ENCODE results near the gene NAB2.
"Not testable (repeated sequence)": the region's sequence is repeated elsewhere in the genome, so short reads cannot be mapped to it uniquely, and the experiment has no call there.

NAB2 gene, protein sequence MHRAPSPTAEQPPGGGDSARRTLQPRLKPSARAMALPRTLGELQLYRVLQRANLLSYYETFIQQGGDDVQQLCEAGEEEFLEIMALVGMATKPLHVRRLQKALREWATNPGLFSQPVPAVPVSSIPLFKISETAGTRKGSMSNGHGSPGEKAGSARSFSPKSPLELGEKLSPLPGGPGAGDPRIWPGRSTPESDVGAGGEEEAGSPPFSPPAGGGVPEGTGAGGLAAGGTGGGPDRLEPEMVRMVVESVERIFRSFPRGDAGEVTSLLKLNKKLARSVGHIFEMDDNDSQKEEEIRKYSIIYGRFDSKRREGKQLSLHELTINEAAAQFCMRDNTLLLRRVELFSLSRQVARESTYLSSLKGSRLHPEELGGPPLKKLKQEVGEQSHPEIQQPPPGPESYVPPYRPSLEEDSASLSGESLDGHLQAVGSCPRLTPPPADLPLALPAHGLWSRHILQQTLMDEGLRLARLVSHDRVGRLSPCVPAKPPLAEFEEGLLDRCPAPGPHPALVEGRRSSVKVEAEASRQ

DNA sequence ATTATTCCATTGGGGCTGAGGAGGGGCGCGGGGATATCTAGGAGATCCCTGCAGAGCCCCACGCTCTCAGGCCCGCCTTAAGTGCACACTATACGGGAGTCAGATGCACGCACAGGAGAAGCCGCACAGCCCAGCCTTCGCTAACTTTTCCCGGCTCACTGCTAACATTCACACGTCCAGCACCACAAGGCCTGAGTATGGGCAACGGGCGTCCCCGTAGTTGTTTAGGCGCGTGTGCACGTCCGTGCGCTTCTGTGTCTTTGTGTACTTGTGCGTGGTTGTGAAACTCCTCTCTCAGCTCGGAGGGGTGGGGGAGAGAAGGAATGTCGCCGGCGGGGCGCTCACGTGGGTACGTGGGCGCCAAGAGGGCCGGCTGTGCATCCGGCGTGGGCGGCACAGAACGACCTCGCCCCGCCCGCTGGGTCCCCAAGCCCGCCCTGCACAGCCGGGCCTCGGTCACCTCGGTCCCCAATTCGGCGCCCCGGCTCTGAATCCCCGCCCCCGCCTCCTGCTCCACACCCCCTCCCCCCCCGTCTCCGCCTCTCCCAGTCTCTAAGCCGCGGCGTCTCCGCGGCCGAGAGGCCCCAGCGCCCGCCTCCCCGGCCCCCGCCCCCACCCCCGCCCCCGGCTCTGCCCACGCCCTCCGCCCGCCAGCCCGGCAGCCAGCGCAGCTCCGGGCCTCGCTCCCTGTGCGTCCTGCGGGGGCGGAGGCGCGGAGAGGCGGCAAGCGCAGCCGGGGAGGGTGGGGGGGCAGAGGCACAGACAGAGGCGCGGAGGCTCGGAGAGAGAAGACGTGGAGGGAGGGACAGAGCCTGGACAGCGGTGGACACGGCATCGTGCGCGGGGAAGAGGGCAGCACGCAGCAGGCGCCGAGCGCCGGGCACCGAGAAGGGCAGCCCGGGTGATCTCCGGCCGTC, at the start of gene NAB2:
TSS of gene NAB2 (plus strand) at position 761 of the 917 bp plus-strand sequence. CDS start 158 bp downstream, outside the sequence.
- peak; percentile 98 for DNase-seq

DNA sequence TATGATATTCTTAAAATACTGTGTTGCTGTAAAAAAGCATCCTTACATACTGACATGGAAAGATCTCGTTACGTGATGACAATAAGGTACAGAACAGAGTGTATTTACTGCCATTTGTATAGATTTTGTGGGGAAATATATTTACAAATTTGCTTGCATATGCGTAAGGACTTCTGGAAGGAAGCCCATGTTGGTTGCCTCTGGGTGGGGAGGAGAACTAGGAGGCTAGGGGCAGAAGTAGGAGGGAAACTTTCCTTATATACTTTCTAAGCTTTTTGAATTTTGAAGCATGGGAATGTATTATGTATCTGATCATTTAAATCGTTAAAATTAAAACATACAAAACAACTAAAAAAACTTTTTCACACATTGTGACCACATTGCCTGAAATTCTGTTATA, 48.7 kb upstream of the NAB2 start:
- DNase-seq, result no peak

DNA sequence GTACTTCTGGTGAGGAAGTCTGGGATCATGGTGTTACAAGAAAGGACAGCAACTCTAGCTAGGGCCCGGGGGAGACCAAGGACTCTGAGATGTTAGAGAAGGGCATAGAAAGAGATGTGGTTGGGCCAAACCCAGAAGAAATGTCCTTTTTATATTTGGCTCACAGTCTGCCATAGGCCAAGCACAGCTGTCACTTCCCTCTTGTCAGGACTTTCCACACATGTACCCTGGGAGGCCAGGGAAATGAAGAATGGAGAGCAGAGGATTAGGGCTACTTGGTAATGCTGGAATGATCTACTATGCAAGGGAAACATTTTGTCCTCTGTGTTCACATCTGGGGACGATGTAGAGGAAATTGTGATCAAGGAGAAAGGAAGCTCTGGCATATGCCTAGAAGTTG, 48.2 kb upstream of the NAB2 start:
- DNase-seq, result no peak

DNA sequence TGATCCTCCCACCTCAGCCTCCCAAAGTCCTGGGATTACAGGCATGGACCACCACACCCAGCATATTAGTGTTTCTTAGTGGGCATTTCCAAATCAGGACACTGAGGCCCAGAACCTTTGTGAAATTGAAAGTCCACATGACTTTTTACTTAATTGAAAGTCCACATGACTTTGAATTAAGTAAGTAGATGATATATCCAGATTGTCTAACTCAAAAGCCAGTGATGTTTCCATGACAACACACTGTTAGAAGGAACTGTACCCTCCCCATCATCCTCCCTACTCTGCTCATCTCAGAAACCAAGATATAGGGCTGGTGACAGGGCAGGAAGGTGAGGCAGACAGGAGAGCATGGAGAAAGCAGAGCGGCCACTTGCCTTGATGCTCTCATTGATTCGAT, 46.2 kb upstream of the NAB2 start:
- no peak for DNase-seq

DNA sequence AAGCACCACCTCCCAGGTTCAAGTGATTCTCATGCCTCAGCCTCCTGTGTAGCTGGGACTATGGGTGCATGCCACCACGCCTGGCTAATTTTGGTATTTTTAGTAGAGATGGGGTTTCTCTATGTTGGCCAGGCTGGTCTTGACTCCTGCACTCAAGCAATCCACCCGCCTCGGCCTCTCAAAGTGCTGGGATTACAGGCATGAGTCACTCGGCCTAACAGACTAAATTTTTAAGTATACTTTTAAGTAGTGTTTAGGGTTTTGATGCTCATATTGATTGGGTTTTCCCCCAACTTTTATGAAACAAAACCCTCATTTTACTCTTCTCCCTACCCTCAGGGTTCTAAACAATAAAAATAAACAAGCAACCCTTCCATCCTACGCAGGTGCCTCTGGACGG, 44.4 kb upstream of the NAB2 start:
- no peak for DNase-seq

DNA sequence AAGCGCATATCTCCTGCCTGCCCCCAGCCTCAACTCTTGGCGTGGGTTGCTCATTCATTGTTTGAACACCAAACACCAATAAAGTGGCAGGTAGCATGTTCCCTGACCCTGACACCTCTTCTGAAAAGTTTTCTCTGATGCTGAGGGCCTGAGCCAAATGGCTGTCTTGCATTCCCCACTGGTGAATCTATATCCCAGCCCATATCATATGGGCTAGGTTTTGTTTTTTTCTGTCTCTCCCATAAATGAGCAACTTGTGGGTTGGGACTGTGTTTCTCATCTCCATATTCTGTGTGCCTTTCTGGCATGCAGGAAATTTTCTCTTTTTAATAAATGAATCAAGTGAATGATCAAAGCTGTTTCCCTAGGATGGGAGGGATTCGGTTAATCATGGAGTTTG, 44.0 kb upstream of the NAB2 start:
- DNase-seq, result no peak

DNA sequence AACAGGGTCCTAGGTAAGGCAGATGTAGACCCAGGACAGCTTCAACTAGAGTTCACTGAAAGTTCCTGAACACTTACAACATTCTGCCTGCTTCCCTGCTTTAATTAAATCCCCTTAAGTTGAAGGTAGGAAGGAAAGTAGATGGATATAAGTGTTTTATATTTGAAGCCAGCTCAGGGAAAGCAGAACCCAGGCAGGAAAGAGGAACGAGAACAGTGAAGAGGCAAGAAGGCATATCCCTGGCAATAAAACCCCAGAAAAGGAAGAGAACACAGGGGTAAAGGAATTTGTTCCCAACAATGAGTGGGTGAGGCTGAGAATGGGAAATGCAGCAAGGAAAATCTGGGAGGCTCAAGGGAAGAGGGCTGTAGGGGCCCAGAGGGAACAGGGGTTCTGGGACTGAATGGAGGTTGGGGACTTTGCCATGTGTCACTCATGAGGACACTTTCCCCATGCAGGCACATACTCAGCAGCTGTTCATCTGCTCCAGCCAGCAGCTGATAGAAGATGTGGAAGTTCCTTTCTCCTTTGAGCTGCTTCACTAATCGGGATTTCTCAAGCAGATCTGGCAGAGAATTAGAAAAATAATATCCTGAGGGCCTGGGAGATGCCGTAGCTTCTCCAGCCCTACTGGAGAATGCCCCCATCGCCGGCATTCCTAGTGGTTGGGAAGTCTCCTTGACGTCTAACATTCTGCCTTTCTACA, 42.7 kb upstream of the NAB2 start:
- DNase-seq, result no peak

DNA sequence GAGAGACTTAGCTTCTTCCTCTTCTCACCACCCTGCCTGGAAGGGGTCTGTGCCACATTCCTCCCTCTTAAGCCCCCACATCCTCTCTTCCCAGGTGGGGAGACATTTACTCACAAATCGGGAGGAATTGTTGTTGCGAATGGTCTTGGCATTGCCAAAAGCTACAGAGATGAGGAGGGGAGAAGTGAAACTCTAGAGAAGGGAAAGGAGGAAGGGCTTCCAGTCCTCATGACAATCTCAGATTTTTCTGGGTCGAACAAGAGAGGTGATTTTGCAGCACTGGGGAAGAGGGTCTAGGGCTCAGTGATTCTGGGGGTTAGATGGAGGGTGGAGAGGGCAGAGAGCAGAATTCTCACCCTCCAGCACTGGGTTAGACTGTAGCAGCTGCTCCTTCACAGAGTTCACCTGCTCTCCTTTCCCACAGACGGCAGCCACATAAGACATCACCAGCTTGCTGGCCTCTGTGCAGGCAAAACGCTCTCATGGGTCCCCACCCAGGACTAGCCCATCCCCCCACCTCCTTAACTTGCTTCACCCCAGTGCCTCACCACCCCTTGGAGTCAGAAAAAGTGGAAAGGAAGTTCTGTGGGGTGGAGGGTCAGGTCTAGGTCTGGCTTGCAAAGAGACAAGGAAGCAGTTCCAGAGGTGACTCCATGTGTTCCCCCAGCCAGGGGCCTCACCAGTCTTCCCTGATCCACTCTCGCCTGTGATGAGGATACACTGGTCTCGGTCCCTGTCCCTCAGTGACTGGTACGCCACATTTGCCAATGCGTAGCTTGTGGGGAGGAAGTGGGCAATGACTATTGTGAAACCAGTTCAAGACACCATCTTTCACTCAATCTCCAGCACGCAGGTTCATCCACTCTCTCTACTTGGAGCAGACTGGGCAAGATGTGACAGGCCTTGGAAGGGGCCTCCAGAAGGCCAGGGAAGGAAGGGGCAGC, 41.7 kb upstream of the NAB2 start:
- no peak for DNase-seq

DNA sequence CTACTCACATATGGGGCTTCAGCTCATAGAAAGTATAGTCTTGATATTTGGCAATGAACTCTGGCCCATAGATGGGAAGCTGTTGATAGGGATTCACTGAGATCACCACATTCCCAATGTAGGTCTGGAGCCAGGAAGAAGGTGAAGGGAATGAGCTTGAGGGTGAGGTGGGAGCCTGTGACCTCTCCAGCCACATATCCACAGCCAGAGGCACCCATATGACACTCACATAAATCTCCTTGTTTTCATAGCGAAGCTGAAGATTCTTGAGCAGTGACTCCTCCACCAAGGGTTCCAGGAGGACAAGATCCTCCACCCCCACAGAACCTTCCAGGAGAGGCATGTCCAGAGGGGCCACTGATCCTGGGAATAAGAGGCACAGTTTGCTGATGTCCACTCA, 40.9 kb upstream of the NAB2 start:
- DNase-seq, result no peak

DNA sequence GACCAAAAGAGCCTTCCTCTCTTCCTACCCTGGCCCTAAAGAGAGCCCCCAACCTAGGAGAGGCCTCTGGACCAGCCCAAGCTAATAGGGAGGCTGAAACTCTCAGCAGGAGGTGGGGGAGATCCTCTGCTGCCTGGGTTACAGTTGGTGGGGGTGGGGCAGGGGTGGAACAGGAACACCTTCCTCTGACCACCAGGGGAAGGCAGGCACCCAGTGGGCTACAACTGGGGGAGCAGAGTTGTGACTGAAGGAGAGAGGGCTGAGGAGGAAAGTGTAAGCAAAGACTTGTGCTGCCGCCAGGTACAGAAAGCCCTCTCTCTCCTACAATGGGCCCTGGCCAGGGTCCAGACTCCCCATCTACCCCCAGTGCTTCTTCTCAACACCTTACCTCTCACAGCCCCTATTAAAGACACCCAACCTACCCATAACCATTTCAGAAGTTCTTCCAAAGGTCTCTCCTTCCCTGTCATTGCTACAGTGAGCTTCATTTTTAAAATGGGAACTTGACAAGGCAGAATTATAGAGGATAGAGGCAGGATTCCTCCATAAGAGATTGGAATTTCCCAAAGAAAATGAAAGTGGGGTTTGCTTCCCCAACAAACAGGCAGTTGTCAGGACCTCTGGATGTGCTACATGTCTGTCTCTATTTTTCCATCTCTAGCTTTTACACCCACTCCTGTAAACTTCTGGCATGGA, 40.3 kb upstream of the NAB2 start:
- no peak for DNase-seq

DNA sequence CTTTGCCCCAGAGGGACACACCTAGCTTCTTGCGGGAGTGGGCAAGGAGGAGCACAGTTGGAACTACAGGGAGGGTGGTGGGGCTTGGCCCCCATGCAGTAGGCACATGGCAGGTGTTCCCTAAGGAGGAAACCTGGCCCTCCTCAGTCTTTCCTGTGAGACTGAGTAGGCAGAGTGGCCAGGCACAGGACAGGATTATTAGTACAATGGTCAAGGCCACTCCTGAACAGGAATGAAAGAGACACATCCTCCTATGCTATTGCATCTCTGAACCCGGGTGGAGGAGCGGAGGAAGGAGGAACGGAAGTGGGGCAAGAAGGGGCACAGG, 39.8 kb upstream of the NAB2 start:
- no peak for DNase-seq

DNA sequence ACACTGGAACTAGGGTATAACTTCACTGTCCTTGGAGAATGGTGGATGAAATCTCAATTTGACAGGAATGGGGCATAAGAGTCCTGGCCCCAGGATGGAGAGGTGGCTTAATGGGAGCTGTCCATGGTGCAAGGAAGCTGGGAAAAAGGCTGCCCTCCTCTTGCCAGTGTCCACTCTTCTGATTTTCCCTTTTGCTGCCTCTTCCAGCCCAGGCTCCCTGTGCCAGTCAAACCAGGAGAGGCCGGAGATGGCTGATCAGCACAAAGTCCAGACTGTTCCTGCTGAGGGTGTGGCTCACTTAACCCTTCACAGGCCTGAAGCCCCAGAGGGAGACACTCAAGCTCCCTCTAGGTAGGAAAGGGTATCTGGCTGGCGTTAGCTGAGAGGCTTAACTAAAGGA, 39.0 kb upstream of the NAB2 start, which contains the start of gene MYO1A:
TSS of gene MYO1A (minus strand) at position 240 of the 400 bp plus-strand sequence. CDS start 1,806 bp downstream, outside the sequence.
- no peak for DNase-seq

DNA sequence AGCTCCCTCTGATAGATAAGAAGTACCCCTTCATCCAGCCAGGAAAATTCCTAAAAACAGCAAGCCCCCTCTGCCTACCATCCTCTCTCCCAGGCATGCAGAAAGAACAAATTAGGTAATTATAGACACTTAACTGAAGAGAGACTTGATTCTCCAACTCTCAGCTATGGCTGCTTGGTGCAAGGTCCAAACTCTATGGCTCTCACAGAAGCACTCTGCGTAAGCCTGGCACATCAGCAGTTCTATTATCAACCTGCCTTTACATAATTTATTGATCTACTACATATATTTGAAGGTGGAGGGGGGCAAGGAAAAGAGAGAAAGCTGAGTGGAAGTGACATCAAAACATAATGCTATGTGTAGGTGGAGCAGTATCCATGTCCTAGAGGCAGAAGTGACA, 37.9 kb upstream of the NAB2 start:
- DNase-seq, result no peak

DNA sequence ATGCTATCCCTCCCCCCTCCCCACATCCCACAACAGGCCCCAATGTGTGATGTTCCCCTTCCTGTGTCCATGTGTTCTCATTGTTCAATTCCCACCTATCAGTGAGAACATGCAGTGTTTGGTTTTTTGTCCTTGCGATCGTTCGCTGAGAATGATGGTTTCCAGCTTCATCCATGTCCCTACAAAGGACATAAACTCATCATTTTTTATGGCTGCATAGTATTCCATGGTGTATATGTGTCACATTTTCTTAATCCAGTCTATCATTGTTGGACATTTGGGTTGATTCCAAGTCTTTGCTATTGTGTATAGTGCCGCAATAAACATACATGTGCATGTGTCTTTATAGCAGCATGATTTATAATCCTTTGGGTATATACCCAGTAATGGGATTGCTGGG, 35.8 kb upstream of the NAB2 start:
- DNase-seq, result not testable (repeated sequence)

DNA sequence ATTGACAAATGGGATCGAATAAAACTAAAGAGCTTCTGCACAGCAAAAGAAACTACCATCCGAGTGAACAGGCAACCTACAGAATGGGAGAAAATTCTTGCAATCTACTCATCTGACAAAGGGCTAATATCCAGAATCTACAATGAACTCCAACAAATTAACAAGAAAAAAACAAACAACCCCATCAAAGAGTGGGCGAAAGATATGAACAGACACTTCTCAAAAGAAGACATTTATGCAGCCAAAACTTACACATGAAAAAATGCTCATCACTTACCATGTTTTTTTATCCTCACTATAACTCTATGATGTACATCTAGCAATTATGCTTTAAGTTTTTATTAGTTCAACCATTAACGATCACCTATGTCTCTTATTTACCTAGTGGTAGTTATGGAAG, 35.0 kb upstream of the NAB2 start:
- not testable (repeated sequence) for DNase-seq

DNA sequence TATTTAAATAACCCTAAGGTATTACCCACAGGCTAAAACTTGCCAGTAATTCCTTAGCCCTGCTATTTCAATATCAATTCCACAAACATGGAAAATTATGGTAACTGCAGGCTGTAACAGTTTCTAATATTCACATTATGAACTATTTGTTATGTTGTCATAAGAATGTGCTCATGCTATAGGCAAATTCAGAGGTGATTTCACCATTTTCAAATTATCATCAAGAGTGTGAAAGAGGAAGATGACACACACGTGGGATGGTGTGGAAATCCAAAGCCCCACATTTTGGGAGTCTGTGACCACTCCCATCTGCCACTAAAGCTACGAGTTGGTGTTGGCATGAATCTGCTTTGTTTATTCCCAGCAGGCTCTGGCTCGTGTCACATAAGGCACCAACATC, 33.1 kb upstream of the NAB2 start:
- DNase-seq, result no peak

DNA sequence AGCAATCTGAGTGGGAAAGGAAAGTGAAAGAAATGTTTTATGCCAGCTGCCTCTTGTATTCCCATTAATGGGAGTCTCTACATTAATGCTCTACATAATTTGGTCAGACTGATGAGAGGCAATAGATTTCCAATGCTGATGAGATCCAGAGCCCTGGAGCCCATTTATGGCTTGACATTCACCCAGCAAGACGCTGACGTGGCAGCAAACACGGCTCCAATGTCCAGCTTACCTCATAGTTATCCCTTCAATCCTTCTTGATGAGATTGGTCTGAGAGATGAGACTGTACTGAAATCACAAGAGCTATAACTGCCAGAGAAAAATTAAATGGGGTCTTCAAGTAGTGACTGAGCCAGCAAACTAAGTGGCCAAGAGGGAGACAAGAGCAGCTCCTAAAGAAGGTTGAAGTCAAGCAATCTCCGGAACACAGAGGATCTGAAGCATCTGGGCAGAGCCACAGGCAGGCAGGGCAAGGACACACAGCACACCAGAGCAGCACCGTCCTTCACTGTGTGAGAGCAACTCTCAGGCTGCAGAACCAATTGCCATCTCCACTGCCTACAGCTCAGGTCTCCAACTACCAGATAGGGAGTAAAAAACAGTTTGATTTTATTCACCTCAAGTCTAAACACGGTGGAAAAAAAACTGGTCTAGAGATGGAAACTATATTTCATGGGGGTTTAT, 31.7 kb upstream of the NAB2 start:
- DNase-seq, result no peak

DNA sequence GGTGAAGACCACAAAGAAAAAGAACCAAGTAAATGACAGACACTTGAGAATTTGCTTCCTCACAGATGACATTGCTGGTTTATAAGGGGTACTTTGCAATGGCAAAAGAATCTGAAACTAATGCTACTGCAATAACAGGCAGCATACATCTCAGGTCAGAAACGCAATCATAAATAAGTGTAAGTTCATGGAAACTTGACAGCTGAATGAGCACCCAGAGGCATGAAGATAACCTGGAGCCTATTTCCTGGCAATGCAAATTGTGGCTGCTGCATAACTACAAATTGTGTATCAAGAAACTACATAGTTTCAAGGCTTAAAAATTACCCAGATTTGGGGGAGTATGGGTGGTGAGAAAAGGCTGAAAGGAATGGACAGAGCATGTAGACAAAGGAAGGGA, 30.5 kb upstream of the NAB2 start:
- no peak for DNase-seq

DNA sequence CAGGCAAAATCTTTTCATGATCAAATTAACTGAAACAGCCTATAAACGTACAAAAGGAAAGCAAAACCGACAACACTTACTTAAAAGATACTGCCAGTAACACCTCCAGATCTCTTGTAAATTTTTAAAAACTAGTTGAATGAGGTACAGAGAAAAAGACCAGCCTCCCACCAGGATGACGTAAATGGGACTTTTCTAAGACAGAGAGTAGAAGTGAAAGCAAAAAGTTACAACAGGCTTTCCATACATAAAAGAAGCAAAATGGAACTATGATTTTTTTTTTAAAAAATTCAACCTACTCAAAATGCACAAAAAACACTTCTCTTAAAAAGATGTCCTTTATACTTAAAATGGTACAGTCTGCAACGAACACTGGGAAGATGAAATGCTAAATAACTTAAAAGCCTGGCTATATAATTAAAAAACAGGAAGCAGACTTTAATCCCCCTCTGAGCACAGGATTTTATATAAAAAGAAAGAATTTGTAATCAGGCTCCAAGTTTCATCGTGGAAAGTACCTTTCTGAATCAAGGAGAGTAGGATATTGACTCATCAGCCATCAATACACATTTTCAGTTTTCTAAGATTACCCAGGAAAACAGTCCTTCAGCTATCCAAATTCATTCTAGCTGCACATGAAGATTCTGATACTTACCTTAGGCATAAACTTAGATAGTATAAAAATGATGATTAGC, 24.8 kb upstream of the NAB2 start:
- no peak for DNase-seq

DNA sequence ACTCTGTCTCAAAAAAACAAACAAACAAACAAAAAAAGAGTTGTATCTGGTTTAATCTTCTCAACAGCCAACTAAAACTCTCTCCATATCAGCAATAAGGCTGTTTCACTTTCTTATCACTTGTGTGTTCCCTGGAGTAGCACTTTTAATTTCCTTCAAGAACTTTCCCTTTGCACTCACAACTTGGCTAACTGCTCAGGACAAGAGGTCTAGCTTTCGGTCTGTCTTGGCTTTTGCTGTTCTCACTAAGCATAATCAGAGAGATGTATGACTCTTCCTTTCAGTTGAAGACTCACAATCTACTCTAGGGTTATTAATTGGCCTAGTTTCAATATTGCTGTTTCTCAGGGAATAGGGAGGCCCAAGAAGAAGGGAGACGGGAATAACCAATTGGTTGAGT, 22.7 kb upstream of the NAB2 start:
- no peak for DNase-seq

All from DMS53 (cell line).